Keratinocyte (primary cell): ENCODE results near the gene JAK3. TPM values are rescaled to one million over a fixed set of nuclear protein-coding genes. Genes with fewer than 3 reads are reported as not detected.

Experiments
- DNase-seq: peaks from one replicate; pipeline ENCODE4 v3.0.0-alpha.2; 2011; ENCODE audit warnings: low read depth, missing footprints, low spot score
- FAIRE-seq: peaks from 2 replicates; lab custom pipeline; 2011; peaks lifted over from hg19 to GRCh38; lab: Jason Lieb, UNC
- H2AFZ ChIP-seq: 2 replicates; pipeline ENCODE4 v1.6.0; 2012; ENCODE audit warnings: low read length, control low read depth, inconsistent platforms; ENCODE audit not compliant: control insufficient read depth
- H3K27ac ChIP-seq: 2 replicates; pipeline ENCODE4 v1.5.1; 2011; ENCODE audit warnings: low read length; ENCODE audit not compliant: control insufficient read depth, insufficient read depth
- H3K27me3 ChIP-seq: 3 replicates; pipeline ENCODE4 v1.6.0; 2011; ENCODE audit warnings: low read length; ENCODE audit not compliant: control insufficient read depth, insufficient read depth; ENCODE audit errors: extremely low read depth
- H3K36me3 ChIP-seq, 2 experiments: 2 replicates in 1 of 2; 3 replicates in 1 of 2; pipeline ENCODE4 v1.5.1; 2011; ENCODE audit warnings: low read length in 2 of 2, mild to moderate bottlenecking in 1 of 2; ENCODE audit not compliant: control insufficient read depth in 2 of 2, insufficient read depth in 2 of 2; ENCODE audit errors: extremely low read depth in 1 of 2
- H3K4me1 ChIP-seq: 3 replicates; pipeline ENCODE4 v1.5.1; 2011; ENCODE audit warnings: low read length; ENCODE audit not compliant: control insufficient read depth, insufficient read depth; ENCODE audit errors: extremely low read depth
- H3K4me2 ChIP-seq: 3 replicates; pipeline ENCODE4 v1.6.0; 2011; ENCODE audit warnings: low read depth, low read length; ENCODE audit not compliant: control insufficient read depth, insufficient read depth; ENCODE audit errors: extremely low read depth
- H3K4me3 ChIP-seq, 3 experiments: fragments of 200-600 bp in 1 of 3; sonication (generic) in 1 of 3; 2 replicates in 2 of 3; 3 replicates in 1 of 3; pipeline ENCODE4 v1.5.1; 2011 to 2016; ENCODE audit warnings: low read length in 3 of 3, mild to moderate bottlenecking in 3 of 3, control low read depth in 2 of 3, inconsistent platforms in 1 of 3, low read depth in 1 of 3, mixed read lengths in 1 of 3, mixed run types in 1 of 3, moderate library complexity in 1 of 3; ENCODE audit not compliant: control insufficient read depth in 2 of 3, insufficient read depth in 2 of 3; ENCODE audit errors: extremely low read depth in 1 of 3
- H3K79me2 ChIP-seq: 2 replicates; pipeline ENCODE4 v1.6.0; 2012; ENCODE audit warnings: low read length; ENCODE audit not compliant: control insufficient read depth, insufficient read depth
- H3K9ac ChIP-seq: 3 replicates; pipeline ENCODE4 v1.6.0; 2011; ENCODE audit warnings: low read length; ENCODE audit not compliant: control insufficient read depth, insufficient read depth; ENCODE audit errors: extremely low read depth
- H3K9me1 ChIP-seq: 3 replicates; pipeline ENCODE4 v1.6.0; 2011; ENCODE audit warnings: low read length; ENCODE audit not compliant: control insufficient read depth, insufficient read depth; ENCODE audit errors: extremely low read depth
- H3K9me3 ChIP-seq: 2 replicates; pipeline ENCODE4 v1.5.1; 2012; ENCODE audit warnings: low read depth, low read length; ENCODE audit not compliant: control insufficient read depth
- H4K20me1 ChIP-seq: 3 replicates; pipeline ENCODE4 v1.6.0; 2011; ENCODE audit warnings: low read length; ENCODE audit not compliant: control insufficient read depth, insufficient read depth; ENCODE audit errors: extremely low read depth
- CTCF ChIP-seq, 3 experiments: IDR thresholded peaks in 1 of 3; conservative IDR thresholded peaks in 1 of 3; optimal IDR thresholded peaks in 1 of 3; 2 replicates in 2 of 3; 3 replicates in 1 of 3; pipeline versions ENCODE3 to v1.5.1; 2011; ENCODE audit warnings: low read length in 3 of 3, mild to moderate bottlenecking in 3 of 3, moderate library complexity in 2 of 3, control low read depth in 1 of 3, inconsistent platforms in 1 of 3; ENCODE audit not compliant: insufficient read depth in 2 of 3; ENCODE audit errors: extremely low read depth in 1 of 3
- EZH2 ChIP-seq: IDR thresholded peaks from one replicate; pipeline ENCODE4 v1.6.1; 2012; ENCODE audit warnings: inconsistent platforms, mild to moderate bottlenecking, low read length, moderate library complexity
- dilution Hi-C: fragments of 300-500 bp; cut with MboI; formaldehyde crosslinking; loops from one replicate; pipeline ENCODE4 v1.7.0; 2020; ENCODE audit warnings: low sequenced_read_pairs; ENCODE audit not compliant: extremely low pct_ligation_motif_present
- polyA minus RNA-seq, 3 experiments: library from RNA; depleted of rRNA, polyadenylated mRNA; stranded (reverse); fragments of >200 nt; gene quantifications; 1 replicate in 1 of 3; 2 replicates in 1 of 3; 3 replicates in 1 of 3; pipeline ENCODE4 v1.2.3, GENCODE V29; 2011
- polyA plus RNA-seq, 5 experiments: library from polyadenylated mRNA; depleted of rRNA in 3 of 5; stranded (reverse) in 3 of 5; stranded (forward) in 1 of 5; unstranded in 1 of 5; fragments of >200 nt; gene quantifications; 1 replicate in 1 of 5; 2 replicates in 3 of 5; 3 replicates in 1 of 5; pipeline versions ENCODE4 v1.2.1 to v1.2.3, GENCODE V29; 2011 to 2012; ENCODE audit warnings: missing spikeins in 2 of 5, low read depth in 1 of 5, low replicate concordance in 1 of 5

The JAK3 gene
- 0.37 to 0.59 TPM (median 0.50 TPM) in 3 replicates for polyA plus RNA-seq
- polyA plus RNA-seq (2011; ENCODE audit: low read depth): 0.22 TPM
- 0.51 and 0.55 TPM in 2 replicates for polyA plus RNA-seq (2011; cell fraction: cytosol; rRNA removed)
- 0.65 and 1.1 TPM in 2 replicates for polyA plus RNA-seq (2011; cell fraction: nucleus; rRNA removed)
- polyA plus RNA-seq (2012; ENCODE audit: low replicate concordance): 0.28 and 0.58 TPM in 2 replicates
- 0.58 to 0.79 TPM (median 0.62 TPM) in 3 replicates for polyA minus RNA-seq
- polyA minus RNA-seq (2011; cell fraction: cytosol; rRNA and poly(A)+ RNA removed): not detected
- 0.11 and 0.23 TPM in 2 replicates for polyA minus RNA-seq (2011; cell fraction: nucleus; rRNA and poly(A)+ RNA removed)

- dilution Hi-C loops: no loop called here
These were observed at the start of gene JAK3 for GRCh38 chr19:17847538-17848366. Gene JAK3, minus strand, starts transcription at chr19:17847982. Its CDS starts 3,565 bp downstream, at chr19:17844417.

GRCh38 chr19:17893766-17894165 lies 46.0 kb upstream of the JAK3 start:
- TF ChIP-seq EZH2: no peak
- TF ChIP-seq CTCF (optimal IDR thresholded peaks at IDR 0.05 in 1 of 3, IDR thresholded peaks at IDR 0.05 in 1 of 3, conservative IDR thresholded peaks at IDR 0.05 in 1 of 3; ENCODE audit: extremely low read depth in 1 of 3, insufficient read depth in 2 of 3, low read length in 3 of 3): no peak
- dilution Hi-C loops: no loop called here
- Histone ChIP-seq H3K9ac (no peak overlapping the region), H3K9me3 (no peaks in the 10 kb centered on the region), H3K4me2 (no peak overlapping the region), H3K36me3 (no peaks in the 10 kb centered on the region), H4K20me1 (peaks cover 5% of the 10 kb centered on the region), H2AFZ (no peak overlapping the region), H3K27me3 (no peaks in the 10 kb centered on the region), H3K4me1 (no peaks in the 10 kb centered on the region), H3K9me1 (no peaks in the 10 kb centered on the region), H3K4me3 (no peak overlapping the region), H3K79me2 (no peaks in the 10 kb centered on the region), H3K27ac (no peak overlapping the region)
- DNase-seq: no peak
- FAIRE-seq: no peak

More at GRCh38 chr19:17847538-17848366, at the start of gene JAK3:
- H3K4me2 ChIP-seq: peak within 1 kb of the TSS; percentile 22
- H3K36me3 ChIP-seq: no peaks in the 10 kb centered on the region
- no peaks in the 10 kb centered on the region for H3K79me2 ChIP-seq
- H2AFZ ChIP-seq: peak within 1 kb of the TSS; percentile 96
- no peak for DNase-seq
- H4K20me1 ChIP-seq: no peaks in the 10 kb centered on the region
- H3K27ac ChIP-seq: no peak within 1 kb of the TSS
- H3K4me3 ChIP-seq: no peak within 1 kb of the TSS
- H3K9me3 ChIP-seq: no peaks in the 10 kb centered on the region
- no peak for TF ChIP-seq CTCF (optimal IDR thresholded peaks at IDR 0.05 in 1 of 3, IDR thresholded peaks at IDR 0.05 in 1 of 3, conservative IDR thresholded peaks at IDR 0.05 in 1 of 3; ENCODE audit: extremely low read depth in 1 of 3, insufficient read depth in 2 of 3, low read length in 3 of 3)
- H3K9me1 ChIP-seq: peaks cover 3% of the 10 kb centered on the region
- H3K27me3 ChIP-seq: no peaks in the 10 kb centered on the region
- H3K4me1 ChIP-seq: peaks cover 17% of the 10 kb centered on the region
- FAIRE-seq: no peak
- H3K9ac ChIP-seq: peak within 1 kb of the TSS; percentile 22
